NCI-H128 (cell line): ENCODE measurements around the gene STOML1.
"Not testable (repeated sequence)": the region's sequence is repeated elsewhere in the genome, so short reads cannot be mapped to it uniquely, and the experiment has no call there.

ENCODE experiments used
- DNase-seq: peaks from one replicate; lab custom pipeline; 2025; ENCODE audit not compliant: unreplicated experiment; lab: John Stamatoyannopoulos, UW

Gene STOML1

DNA sequence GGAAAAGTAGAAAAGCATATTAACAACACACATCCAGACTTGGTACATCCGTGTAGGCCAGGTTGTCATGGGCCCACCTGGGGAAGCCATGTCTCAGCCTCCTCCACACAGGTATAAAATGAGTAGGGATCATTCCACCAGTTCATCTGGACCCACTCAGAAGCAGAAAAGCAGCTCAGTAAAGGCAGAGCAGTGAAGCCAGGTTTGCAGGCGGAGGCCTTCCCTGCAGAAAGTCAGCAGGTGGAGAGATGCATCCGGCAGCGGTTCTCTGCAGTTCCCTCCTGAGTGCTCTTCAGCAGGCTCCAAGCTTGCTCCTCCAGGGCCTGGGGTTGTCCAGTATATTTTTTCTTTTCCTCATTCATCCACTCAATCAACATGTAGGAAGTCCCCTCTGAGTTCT lies 43.7 kb downstream of the STOML1 start:
- no peak for DNase-seq

GRCh38 chr15:73947651-73948050 lies 44.4 kb downstream of the STOML1 start:
- no peak for DNase-seq

- DNase-seq, result no peak
Measured at GRCh38 chr15:73946795-73947370, 45.2 kb downstream of the STOML1 start.

DNA sequence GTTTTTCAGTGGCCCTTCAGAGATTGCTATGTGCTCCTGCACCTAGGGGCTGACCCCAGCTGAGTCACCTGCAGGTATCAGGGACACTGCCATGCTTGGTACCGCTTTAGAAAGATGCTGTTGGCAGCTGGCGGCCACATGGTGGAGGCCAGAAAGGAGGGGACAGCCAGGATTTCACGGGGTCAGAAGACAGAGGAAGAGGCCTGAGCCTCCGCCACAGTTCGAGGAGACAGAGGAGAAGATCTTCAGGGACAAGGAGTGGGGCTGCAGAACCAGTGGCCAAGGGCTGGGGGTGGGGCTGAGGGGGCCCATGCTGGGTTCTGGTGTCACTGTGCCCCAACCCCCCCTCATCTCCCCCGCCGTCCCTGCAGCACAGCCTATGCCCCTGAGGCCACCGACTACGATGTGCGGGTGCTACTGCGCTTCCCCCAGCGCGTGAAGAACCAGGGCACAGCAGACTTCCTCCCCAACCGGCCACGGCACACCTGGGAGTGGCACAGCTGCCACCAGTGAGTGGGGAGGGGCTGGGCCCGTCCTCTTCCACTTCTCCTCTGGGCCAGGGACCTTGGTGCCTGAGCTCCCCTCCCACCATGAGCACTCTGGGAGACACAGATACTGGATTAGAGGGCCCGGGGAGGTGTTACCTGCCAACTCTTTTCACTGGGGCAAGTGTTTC lies 45.9 kb downstream of the STOML1 start:
- DNase-seq, result no peak

DNA sequence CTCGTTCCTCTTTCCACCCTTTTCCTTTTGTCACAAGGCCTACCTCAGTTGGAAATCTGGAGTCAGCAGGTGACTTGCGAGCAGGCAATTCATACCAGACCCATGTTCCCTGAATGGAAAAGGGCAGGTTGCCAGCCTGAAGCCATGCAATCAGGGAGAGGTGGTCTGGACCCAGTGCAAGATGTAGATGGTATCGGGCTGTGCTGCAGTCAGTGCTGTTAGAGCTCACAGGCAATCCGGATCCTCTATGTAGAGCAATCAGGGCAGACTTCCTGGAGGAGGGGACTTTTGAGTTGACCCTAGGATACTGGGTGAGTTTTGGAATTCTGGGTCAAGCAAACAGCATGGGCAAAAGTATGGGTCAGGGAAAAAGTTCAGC lies 47.0 kb downstream of the STOML1 start:
- no peak for DNase-seq

- no peak for DNase-seq
Measured at GRCh38 chr15:73944161-73945129, 47.6 kb downstream of the STOML1 start.

DNA sequence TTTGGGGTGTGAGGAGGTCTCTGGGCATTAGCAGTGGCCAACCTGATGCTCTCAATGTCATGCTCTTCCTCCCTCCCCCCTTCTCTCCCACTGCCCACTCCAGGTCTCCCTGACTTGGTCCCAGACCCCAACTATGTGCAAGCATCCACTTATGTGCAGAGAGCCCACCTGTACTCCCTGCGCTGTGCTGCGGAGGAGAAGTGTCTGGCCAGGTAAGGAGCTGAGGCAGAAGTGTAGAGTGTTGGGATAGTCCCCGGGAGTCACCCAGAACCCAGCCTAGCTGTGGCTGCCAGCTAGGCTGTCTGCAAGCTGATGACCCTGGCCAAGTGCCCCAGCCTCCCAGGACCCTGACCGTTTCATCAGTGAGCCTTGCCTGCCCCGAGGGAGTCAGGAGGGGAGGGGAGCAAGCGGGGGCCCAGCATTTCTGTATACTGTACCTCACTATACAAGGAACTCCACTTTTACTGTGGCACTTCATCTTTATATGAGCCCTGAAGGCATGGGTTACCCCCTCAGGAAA lies 49.3 kb downstream of the STOML1 start:
- DNase-seq, result no peak

- DNase-seq, result no peak
Measured at GRCh38 chr15:73941871-73942635, 50.0 kb downstream of the STOML1 start.

- no peak for DNase-seq
Measured at GRCh38 chr15:73941449-73941848, 50.6 kb downstream of the STOML1 start.

- DNase-seq, result no peak
Measured at GRCh38 chr15:73941044-73941443, 51.1 kb downstream of the STOML1 start.

GRCh38 chr15:73940061-73940981 lies 51.8 kb downstream of the STOML1 start:
- DNase-seq, result no peak

GRCh38 chr15:73939138-73939537 lies 53.0 kb downstream of the STOML1 start:
- no peak for DNase-seq

GRCh38 chr15:73938516-73938915 lies 53.6 kb downstream of the STOML1 start:
- not testable (repeated sequence) for DNase-seq

DNA sequence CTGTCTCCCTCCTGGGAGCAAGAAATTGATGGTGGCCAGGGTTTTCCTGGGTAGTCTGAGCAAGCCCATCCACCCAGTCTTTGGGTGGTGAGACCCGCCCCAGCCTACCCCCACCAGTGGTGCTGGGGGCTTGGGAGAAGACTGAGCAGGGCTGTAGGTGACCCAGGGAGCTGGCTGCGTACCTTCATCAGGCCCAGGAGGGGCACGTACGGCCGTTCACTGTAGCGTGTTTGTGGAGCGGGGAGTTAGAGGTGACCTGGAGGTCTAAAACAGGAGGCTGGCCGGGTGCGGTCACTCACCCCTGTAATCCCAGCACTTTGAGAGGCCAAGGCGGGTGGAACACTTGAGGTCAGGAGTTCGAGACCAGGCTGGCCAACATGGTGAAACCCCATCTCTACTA lies 54.4 kb downstream of the STOML1 start:
- no peak for DNase-seq

DNA sequence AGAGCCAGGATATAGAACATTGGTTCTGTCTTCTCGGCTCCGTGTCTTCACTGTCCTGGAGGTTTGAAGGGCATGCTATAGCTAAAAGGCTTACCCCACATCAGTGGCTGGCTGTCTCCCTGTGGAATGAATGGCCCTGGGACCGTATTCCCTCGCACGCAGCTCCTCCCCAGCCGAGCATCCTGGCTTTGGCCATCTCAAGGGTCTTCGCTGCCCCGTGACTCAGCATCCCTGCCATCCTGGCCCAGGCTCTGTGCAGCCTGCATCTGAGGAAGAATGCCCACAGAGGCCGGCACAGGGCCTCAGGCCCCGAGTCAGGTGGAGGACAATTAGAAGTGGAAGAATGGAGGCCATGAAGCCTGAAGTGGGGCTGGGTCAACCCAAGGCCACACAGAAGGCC lies 54.8 kb downstream of the STOML1 start:
- DNase-seq, result no peak

GRCh38 chr15:73936588-73937290 lies 55.4 kb downstream of the STOML1 start:
- DNase-seq, result no peak

GRCh38 chr15:73936181-73936580 lies 55.9 kb downstream of the STOML1 start:
- no peak for DNase-seq

DNA sequence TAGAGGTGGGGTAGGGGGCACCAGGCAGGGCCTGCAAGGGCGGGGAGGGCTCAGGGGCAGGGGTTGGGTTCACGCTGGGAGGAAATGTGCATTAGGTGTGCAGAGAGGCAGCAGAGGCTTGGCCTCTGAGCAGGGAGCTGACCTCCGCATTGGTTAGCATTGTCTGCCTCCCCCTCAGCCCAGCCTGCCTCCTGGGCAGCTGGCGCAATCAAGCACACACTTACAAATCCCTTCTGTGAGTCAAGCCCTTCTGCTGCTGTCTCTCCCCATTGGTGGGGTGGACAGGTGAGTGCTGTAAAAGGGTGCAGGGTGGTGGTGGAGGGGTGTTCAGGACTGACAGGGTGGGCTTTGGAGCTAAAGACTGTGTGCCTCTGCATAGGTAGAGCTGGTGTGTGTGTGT lies 56.5 kb downstream of the STOML1 start:
- DNase-seq, result no peak

- DNase-seq, result no peak
Measured at GRCh38 chr15:73934281-73934680, 57.8 kb downstream of the STOML1 start.
